H1 (cell line): ENCODE data around the gene PTPRD.

Experiments
- BACH1 ChIP-seq: IDR thresholded peaks from 2 replicates; pipeline ENCODE4 v1.6.1; 2012; ENCODE audit warnings: low read length, improper control_type of control experiment
- CHD1 ChIP-seq: IDR thresholded peaks from 2 replicates; pipeline ENCODE4 v1.6.1; 2012; ENCODE audit warnings: low read depth, low read length, improper control_type of control experiment
- CHD2 ChIP-seq: IDR thresholded peaks from 2 replicates; pipeline ENCODE4 v1.6.1; 2012; ENCODE audit warnings: low read length, improper control_type of control experiment
- GTF2F1 ChIP-seq: IDR thresholded peaks from 2 replicates; pipeline ENCODE4 v1.6.1; 2012; ENCODE audit warnings: low read depth, low read length, improper control_type of control experiment, borderline replicate concordance
- HDAC6 ChIP-seq: IDR thresholded peaks from one replicate; pipeline ENCODE4 v1.7.1; 2012; ENCODE audit warnings: low read depth, mild to moderate bottlenecking, inconsistent platforms, low read length, moderate library complexity
- JUND ChIP-seq: IDR thresholded peaks from 2 replicates; pipeline ENCODE4 v1.6.1; 2011; ENCODE audit warnings: mild to moderate bottlenecking, improper control_type of control experiment, low read length
- POLR2A ChIP-seq, 2 experiments: IDR thresholded peaks; 1 replicate in 1 of 2; 2 replicates in 1 of 2; pipeline ENCODE4 v1.6.1; 2011; ENCODE audit warnings: low read depth in 2 of 2, low read length in 2 of 2, mild to moderate bottlenecking in 2 of 2; ENCODE audit errors: control extremely low read depth in 1 of 2
- SIN3A ChIP-seq, 2 experiments: IDR thresholded peaks in 1 of 2; conservative IDR thresholded peaks in 1 of 2; 2 replicates each; pipeline ENCODE4 v1.6.1; 2011 to 2012; ENCODE audit warnings: low read length in 2 of 2, improper control_type of control experiment in 1 of 2, low read depth in 1 of 2, mild to moderate bottlenecking in 1 of 2
- SIRT6 ChIP-seq: IDR thresholded peaks from one replicate; pipeline ENCODE4 v1.7.1; 2012; ENCODE audit warnings: low read length, inconsistent platforms
- SIX5 ChIP-seq: IDR thresholded peaks from 2 replicates; pipeline ENCODE4 v1.6.1; 2011; ENCODE audit warnings: mild to moderate bottlenecking, low read depth, low read length
- ZNF274 ChIP-seq: IDR thresholded peaks from 2 replicates; pipeline ENCODE4 v1.7.0; 2012; ENCODE audit warnings: low read length, borderline replicate concordance; ENCODE audit errors: extremely low read depth
- TF ChIP-seq, protein P1 (sequence below), 3 experiments: IDR thresholded peaks; 1 replicate in 2 of 3; 2 replicates in 1 of 3; pipeline versions ENCODE4 v1.5.1 to v1.6.1; 2011; ENCODE audit warnings: low read length in 3 of 3, mild to moderate bottlenecking in 3 of 3, inconsistent platforms in 2 of 3, low read depth in 1 of 3, moderate library complexity in 1 of 3; ENCODE audit not compliant: insufficient read depth in 1 of 3; ENCODE audit errors: control extremely low read depth in 1 of 3

GRCh38 chr9:9352877-9353481 lies 1259.8 kb downstream of the PTPRD start:
- TF ChIP-seq HDAC6 (no peak), ZNF274 (no peak), CHD2 (no peak), POLR2A (IDR thresholded peaks at IDR 0.05; ENCODE audit: control extremely low read depth in 1 of 2, low read depth in 2 of 2, low read length in 2 of 2) (no peak), JUND (no peak), SIX5 (no peak), GTF2F1 (no peak), SIRT6 (no peak), CHD1 (no peak), BACH1 (no peak), SIN3A (conservative IDR thresholded peaks at IDR 0.05 in 1 of 2, IDR thresholded peaks at IDR 0.05 in 1 of 2; ENCODE audit: low read depth in 1 of 2, low read length in 2 of 2) (no peak)
- TF ChIP-seq, protein P1, sequence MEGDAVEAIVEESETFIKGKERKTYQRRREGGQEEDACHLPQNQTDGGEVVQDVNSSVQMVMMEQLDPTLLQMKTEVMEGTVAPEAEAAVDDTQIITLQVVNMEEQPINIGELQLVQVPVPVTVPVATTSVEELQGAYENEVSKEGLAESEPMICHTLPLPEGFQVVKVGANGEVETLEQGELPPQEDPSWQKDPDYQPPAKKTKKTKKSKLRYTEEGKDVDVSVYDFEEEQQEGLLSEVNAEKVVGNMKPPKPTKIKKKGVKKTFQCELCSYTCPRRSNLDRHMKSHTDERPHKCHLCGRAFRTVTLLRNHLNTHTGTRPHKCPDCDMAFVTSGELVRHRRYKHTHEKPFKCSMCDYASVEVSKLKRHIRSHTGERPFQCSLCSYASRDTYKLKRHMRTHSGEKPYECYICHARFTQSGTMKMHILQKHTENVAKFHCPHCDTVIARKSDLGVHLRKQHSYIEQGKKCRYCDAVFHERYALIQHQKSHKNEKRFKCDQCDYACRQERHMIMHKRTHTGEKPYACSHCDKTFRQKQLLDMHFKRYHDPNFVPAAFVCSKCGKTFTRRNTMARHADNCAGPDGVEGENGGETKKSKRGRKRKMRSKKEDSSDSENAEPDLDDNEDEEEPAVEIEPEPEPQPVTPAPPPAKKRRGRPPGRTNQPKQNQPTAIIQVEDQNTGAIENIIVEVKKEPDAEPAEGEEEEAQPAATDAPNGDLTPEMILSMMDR (IDR thresholded peaks at IDR 0.05; ENCODE audit: control extremely low read depth in 1 of 3, insufficient read depth in 1 of 3, low read depth in 1 of 3, low read length in 3 of 3) = peak in 2 of 3 experiments; percentile 24 to 51; a peak in 2 of 4 replicates
